ENCODE measurements around the gene ITGB3. TPM values are rescaled to one million over a fixed set of nuclear protein-coding genes. Genes with fewer than 3 reads are reported as not detected.

ITGB3 gene
- total and polyA plus RNA-seq, 8 donors, result 9.4 to 12.0 (median 10.6) TPM

DNA sequence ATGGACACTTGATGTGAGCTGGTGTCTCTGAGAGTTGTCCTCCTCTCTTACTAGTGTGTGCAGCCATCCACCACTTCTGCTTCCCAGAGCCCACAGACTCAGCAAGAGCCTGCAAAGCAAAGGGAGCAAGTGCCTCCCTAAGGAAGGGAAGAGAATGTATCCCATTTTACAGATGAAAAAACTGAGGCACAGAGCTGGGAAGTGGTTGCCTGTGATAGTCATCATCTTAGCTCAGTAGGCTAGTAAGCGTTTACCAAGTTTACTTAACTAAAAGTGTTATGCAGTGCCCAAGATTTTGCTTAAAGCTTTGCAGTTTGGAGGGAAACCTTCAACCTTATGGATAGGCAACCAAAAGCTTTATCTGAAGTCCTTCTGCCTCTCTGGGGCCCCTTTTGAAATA is 47.1 kb downstream of the ITGB3 start:
- peaks cover 0 to 3% of the 10 kb centered on the region in 2 donors for H3K9me3 ChIP-seq
- TF ChIP-seq CTCF (IDR thresholded peaks at IDR 0.05), result no peak
- H3K4me1 ChIP-seq, result peaks cover 0 to 3% of the 10 kb centered on the region in 2 donors
- intact Hi-C loops (cut with DNase I), result no loop called here
- H3K27ac ChIP-seq, result no peak overlapping the region
- H3K4me3 ChIP-seq, result no peak overlapping the region
- H3K36me3 ChIP-seq, result peaks cover 0 to 10% of the 10 kb centered on the region in 2 donors
- DNase-seq (no peak), ATAC-seq (no peak)
- H3K27me3 ChIP-seq, result no peaks in the 10 kb centered on the region

- intact Hi-C loops (cut with DNase I), result no loop called here
- Histone ChIP-seq H3K4me1 (peaks cover 4 to 7% of the 10 kb centered on the region in 2 donors), H3K9me3 (peaks cover 0 to 3% of the 10 kb centered on the region in 2 donors), H3K36me3 (peaks cover 0 to 10% of the 10 kb centered on the region in 2 donors), H3K4me3 (no peak overlapping the region), H3K27me3 (no peaks in the 10 kb centered on the region), H3K27ac (no peak overlapping the region)
- DNase-seq (no peak), ATAC-seq (no peak)
- TF ChIP-seq CTCF (IDR thresholded peaks at IDR 0.05), result no peak
These were observed 47.5 kb downstream of the ITGB3 start for GRCh38 chr17:47301161-47301560.

DNA sequence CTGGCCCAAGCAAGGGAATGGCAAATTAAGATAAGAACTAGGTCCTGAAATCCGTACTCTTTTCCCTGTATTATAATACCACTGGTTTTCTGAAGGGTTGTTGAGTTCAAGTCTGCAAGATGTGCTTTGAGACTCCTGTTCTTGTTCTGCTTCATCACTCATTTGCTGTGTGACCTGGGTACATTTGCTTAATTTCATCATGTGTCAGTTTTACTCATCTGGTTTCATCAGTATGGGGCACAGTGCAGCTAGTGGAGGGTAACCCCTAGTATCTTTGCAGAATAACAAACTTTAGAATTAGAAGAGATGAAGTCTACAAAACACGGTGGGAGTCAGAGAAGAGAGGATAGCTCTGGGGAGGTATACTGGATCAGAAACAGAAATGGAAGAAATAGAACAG is 48.2 kb downstream of the ITGB3 start:
- Histone ChIP-seq H3K4me3 (no peak overlapping the region), H3K9me3 (peaks cover 0 to 3% of the 10 kb centered on the region in 2 donors), H3K27me3 (no peaks in the 10 kb centered on the region), H3K27ac (no peak overlapping the region), H3K4me1 (peaks cover 8 to 9% of the 10 kb centered on the region in 2 donors), H3K36me3 (peaks cover 0 to 10% of the 10 kb centered on the region in 2 donors)
- no peak for TF ChIP-seq CTCF (IDR thresholded peaks at IDR 0.05)
- ATAC-seq, result no peak
- intact Hi-C loops (cut with DNase I), result no loop called here
- DNase-seq, result no peak

- no peak overlapping the region for H3K27ac ChIP-seq
- ATAC-seq, result no peak
- H3K9me3 ChIP-seq, result peaks cover 0 to 3% of the 10 kb centered on the region in 2 donors
- TF ChIP-seq CTCF (IDR thresholded peaks at IDR 0.05), result no peak
- peaks cover 0 to 10% of the 10 kb centered on the region in 2 donors for H3K36me3 ChIP-seq
- no peak overlapping the region for H3K4me3 ChIP-seq
- H3K27me3 ChIP-seq, result no peaks in the 10 kb centered on the region
- intact Hi-C loops (cut with DNase I), result no loop called here
- no peak for DNase-seq
- H3K4me1 ChIP-seq, result peaks cover 8 to 9% of the 10 kb centered on the region in 2 donors
These were observed 50.6 kb downstream of the ITGB3 start for GRCh38 chr17:47304186-47304585.

GRCh38 chr17:47305302-47305923 is 51.8 kb downstream of the ITGB3 start:
- H3K36me3 ChIP-seq, result peaks cover 0 to 9% of the 10 kb centered on the region in 2 donors
- peaks cover 8 to 9% of the 10 kb centered on the region in 2 donors for H3K4me1 ChIP-seq
- no peak for TF ChIP-seq CTCF (IDR thresholded peaks at IDR 0.05)
- H3K9me3 ChIP-seq, result peaks cover 0 to 3% of the 10 kb centered on the region in 2 donors
- no peak for DNase-seq
- no peak overlapping the region for H3K4me3 ChIP-seq
- ATAC-seq, result peak; percentile 83
- H3K27me3 ChIP-seq, result no peaks in the 10 kb centered on the region
- intact Hi-C loops (cut with DNase I), result no loop called here
- H3K27ac ChIP-seq, result peak overlapping the region in 1 of 2 donors; percentile 48
